SKM-1 (cell line): ENCODE data around the gene RPL19.

Experiments
- DNase-seq: peaks from one replicate; lab custom pipeline; 2025; ENCODE audit not compliant: unreplicated experiment; lab: John Stamatoyannopoulos, UW

RPL19 gene

DNA sequence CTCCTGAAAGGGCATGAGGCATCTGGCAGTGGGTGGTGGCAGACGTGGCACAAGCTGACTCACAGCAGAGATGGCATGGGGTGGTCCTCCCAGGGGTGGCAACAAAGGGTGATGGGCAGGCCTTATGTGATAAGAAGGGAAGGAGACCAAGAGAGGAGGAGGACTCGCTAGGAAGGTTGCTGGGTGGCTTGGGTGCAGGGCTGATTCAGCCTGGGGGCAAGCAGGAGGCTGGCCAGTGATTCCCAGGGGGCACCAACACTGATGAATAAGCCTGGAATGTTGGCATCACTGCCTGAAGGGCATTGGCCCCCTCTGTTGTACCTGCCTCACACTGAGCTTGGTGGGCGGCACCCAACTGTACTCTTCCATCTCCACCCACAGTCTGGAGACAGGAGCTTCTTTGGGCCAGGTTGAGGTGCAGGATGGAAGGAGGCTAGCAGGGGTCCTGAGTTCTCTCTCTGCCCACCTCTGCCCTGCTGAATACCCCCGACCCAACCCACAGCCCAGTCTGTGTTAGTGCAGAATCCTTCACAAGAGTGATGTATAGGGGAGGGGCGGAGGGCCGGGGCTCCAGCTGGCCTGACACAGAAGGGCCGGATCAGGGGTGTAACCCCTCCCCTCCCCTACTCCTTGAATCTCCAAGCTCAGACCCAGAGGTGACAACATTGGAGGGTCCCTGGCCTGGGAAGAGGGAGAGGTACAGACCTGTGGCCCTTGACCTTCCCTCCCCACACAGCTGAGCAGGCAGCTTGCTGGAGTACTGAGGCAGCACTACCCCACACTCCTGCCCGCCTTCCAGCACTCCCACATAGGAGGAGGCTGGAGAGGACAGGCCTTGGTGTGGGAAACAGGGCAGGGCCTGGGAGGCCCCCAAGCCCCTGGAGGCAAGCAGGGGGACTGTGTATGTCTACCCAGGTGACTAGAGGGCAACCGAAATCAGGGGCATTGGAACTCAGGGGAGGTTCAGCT lies 23.1 kb downstream of the RPL19 start:
- no peak for DNase-seq

DNA sequence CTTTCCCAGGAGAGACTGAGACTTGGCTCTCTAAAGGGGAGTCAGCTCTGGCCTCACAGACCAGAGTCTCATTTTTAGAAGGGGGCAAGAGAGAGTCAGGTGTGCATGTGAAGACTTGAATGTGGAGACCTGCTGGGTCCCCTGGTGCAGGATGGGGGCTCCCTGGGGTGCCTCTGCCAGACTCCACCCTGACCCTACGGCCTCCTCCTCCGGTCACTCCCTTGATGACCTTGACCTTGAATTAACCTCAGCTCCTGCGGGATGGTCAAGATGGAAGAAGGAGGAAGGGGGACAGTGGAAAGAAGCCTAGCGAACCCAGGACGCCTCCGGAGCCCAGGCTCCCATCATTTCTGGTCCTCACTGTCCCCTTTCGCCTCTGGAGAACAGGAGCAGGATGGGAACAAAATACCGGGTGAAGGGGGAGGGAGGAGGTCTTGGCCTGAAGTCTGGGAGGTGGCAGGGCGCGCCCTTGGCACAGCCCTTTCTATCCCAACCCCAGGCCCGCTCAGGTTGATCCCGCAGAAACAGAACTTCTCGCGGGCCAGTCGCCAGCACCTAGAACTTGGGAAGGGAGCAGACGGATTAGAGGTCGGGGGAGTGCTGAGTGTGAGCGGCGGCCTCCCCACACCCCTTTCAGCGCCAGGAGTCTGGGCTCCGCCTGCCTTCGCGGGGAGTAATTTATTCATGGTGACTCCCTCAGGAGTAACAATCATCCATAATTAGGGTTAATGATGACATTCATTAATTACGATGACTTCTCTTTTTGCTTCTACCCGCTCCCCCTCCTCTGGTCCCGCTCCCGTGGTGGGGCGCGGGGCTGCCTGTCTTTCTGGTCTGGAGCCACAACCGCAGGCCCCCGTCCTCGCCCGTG lies 24.1 kb downstream of the RPL19 start:
- no peak for DNase-seq

DNA sequence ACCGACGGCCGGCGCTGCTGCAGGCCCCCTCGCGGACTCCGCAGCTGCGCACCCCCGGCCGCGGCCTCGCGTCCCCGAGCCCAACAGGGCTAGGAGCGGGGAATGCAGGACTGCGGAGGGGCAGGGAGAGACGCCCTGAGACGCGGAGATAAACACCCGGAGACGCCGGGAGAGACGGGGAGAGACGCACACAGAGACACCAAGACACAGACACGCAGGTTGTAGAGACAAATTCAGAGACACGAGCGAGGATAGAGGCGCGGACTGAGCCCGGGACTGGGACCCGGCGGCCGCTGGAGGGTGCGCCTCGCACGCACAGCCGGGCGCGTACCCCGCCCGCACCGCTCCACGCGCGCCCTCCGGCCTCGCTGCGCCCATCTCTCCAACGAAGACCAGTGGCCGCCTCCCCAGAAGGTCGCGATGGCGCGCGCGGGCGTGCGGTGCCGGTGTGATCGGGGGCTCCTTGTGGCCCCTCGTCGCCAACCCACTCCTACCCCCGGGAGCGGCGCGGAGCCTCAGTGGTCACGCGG lies 24.8 kb downstream of the RPL19 start:
- DNase-seq: no peak

DNA sequence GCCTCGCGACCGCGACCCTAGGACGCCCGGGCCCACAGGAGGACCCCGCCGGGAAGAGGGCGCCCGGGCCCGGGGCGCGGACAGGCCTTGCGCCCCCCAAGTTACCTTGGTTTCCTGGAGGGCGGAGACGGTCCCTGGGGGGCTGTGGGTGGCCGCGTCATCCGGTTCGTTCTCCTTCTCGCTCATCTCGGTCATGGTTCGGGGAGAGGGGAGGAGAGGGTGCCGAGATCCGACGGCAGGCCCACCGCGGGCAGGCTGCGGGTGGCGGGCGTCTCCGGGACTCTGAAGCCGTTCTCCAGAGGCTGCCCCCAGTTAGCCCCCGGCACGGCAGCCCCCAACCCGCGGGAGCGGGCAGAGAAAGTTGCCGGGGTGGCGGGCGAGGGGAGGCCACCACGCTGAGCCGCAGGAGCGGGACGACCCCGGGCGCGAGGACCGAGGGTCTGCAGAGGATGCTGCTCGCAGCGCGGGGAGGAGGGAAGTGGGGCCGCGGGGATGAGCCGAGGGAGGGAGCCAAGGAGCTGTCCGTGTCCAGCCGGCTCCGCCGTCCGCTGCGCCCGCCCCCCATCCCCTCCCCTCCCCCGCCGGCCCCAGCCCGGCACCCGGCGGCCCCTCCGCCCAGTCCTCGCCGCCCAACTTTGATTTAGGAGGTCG lies 25.4 kb downstream of the RPL19 start, which contains the start of gene STAC2:
Gene STAC2 (minus strand): TSS at position 638 of the 651 bp plus-strand sequence. CDS start 443 bp downstream, at position 195.
- DNase-seq: no peak

DNA sequence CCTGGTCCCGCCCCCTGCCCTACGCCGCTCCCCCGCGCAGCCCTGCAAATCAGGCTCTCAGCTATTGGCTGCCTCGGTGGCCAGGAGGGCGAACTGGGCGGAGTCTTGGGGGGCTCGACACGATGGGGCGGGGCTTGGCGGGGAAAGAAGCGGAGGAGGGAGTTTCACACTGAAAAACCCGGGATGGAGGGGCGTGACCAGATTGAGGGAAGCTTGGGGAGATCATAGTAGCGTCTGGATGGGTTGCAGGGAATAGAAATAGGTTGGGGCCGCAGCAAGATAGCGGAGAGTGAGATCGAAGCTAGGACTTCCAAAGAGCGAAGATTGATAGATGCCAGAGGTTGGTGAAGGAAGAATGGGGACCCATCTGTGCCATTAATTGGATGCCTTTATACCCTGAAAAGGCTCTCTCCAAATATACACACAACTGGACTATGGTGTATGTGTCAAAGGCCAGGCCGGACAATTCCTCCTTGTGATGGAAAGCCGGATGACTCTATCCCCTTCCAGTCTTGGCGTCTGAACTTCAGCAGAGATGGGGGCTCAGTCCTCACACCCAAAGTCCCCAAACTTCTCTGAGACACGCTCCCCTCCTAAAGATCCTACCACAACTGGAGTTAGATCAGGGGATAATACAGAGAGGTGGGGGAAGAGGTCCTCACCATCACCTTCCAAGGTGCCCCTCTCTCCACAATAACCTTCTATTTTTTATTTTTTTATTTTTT lies 26.0 kb downstream of the RPL19 start:
- no peak for DNase-seq

- DNase-seq: no peak
Observed at GRCh38 chr17:39227364-39227919, 27.4 kb downstream of the RPL19 start.

DNA sequence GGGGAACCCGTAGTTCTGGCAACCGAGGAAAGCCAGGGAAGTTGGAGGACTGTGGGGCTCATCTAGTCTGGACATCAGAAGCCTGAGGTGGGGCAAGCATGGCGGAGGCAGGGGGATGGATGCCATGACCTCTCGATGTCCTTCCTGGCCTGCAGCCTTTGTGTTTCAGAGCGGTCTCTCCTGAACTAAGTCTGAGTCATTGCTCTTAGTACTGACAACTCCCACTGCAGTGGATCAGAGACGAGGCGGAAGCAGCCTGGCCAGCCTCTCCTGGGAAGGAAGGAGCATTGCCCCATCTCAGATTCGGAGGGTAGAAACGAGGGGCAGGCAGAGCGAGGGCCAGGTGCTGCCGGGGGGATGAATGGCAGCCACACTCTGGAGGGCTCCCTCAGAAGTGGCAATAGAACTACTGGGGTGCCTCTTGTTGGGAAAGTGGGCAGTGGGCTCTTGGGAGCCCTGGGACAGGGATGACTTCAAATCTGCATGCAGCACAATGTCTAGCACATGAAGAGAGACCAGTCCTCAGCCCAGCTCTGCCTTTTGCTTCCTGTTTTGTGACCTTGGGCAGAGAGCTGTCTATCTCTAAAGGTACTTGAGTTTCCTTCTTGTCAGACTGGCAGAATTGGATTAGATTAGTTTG lies 29.3 kb downstream of the RPL19 start:
- no peak for DNase-seq

- no peak for DNase-seq
Observed at GRCh38 chr17:39230361-39230760, 30.3 kb downstream of the RPL19 start.

DNA sequence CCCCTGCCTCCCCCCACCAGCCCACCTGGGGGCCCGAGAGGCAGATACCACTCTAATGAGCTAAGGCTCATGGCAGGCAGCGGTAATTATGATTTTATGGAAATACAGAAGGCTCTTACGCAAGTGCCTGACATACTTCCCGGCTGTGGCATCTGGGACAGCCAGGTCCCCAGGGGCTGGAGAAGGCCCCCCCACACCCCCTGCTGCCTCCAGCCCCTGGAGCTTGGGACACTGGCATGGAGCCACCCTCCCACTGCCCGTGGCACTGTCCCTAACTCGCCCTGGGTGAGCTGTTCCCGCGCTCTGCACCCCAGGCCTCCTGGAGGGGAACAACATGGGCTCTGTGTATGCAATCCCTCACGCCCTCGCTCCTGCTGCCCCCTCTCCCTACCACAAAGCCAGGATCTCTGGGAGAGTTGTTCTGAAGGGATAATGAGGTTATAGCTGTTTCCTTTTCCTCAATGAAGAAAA lies 31.0 kb downstream of the RPL19 start:
- no peak for DNase-seq

GRCh38 chr17:39231591-39232551 lies 31.8 kb downstream of the RPL19 start:
- no peak for DNase-seq

DNA sequence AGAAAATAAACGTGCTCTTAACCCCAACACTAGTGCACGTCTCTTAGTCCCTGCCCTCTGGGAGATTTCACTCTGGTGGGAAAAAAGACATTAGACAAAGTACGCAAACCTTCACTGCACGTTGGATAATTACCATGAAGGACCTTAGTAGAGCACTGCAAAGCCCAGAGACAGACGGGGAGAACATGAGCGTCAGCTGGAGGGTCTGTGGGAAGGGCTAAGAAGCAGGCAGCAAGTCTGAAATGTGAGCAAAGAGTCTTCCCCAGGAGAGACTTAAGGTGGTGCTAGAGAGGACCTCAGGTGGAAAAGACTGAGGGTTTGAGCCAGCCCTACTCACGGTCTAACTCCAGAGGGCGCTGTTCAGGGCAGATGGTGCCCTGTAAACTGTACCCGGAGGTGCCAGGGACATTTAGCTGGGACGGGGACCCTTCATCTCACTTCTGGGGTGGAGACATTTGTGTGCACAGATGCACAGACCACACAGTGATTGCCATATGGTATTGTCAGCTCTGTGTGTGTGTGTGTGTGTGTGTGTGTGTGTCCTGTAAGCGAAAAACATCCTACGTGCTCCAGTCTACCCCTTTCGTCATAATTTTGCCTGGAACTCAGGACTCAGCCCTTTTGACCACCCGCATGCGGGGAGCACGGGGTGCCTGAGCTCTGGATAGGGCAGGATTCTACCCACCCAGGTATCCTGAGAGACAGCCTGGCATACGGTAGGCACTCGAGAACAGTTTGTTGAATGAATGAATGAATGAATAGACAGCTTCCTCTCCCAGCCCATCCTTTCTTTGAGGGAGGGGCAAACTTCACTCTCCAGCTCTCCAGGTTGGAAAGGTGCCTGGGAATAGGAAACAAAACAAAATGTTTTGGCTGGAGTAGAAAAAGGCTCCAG lies 35.7 kb downstream of the RPL19 start:
- peak; percentile 92 for DNase-seq

DNA sequence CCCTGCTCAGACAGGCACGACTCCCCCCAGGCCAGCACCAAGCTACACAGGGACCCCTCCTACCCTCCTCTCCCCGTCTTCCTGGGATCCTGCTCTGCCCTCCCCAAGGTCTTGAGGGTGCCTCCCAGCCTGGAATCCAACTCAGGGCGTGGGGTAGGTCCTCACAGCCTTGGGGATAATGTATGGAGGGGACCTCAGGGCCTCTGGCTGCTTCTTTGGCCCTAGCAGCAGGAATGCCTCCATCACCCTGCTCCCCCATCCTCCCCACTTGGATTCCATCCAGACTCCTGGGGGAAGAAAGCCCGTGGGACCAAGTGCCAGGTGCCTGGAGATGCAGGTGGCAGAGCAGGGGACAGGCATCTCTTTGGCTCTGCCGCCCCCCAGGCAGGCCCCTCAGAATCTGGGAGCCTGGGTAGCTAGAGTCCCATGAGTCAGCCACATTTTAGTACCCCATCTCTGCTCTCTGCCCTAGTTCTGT lies 36.4 kb downstream of the RPL19 start:
- DNase-seq: no peak

DNA sequence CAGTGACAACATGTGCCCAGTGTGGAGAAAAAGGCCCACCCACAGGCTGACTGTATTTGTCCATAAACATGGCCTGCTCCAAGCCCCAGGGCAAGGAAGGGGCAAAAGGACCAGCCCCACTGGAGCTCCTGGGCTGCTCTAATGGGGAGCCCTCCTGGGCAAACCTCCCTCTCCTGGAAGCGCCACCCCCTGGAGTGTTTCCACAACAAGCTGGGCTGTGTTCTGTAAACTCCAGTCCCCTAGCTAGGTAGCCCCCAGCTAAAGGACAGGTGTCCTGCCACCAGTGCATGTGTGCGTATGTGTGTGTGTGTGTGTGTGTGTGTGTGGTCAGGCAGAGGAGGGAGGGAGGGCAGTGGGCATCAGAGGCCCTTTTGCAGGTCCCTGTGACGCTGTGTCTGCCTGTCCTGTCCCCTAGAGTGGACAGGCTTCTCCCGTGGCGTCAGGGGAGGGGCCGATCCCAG lies 36.9 kb downstream of the RPL19 start:
- DNase-seq: no peak

GRCh38 chr17:39237586-39237985 lies 37.5 kb downstream of the RPL19 start:
- DNase-seq: no peak

DNA sequence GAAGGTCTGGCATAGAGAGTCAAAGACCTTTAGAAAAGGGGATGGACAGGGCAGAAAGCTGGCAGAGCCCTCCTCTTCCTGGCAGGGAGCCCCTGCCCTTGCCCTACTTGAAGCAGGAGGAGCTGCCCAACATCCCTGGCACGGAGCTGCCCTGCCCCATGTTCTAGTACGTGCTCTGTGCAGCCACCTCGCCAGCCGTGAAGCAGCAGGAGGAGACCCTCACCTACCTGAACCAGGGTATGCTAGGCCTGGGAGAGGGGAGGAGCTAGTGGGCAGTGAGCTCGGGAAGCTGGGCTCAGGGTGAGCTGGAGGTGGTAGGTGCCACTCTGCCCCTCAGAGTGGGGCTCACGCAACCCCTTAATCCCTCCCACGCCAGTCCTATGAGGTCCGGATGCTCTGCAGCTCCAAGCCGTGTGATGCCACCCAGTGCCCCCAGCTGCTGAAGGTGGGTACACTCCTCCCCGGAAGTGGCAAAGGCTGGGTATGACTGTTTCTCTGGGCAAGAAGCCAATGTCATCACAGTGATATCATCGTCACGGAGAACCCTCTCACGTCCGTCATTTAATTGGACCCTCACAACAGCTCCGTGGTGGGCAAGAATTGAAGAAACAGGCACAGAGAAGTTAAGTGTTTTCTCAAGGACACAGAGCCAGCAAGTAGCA lies 38.4 kb downstream of the RPL19 start:
- no peak for DNase-seq

GRCh38 chr17:39239640-39240314 lies 39.7 kb downstream of the RPL19 start:
- no peak for DNase-seq
